Right lobe of liver (tissue), 4 donors: ENCODE results near the gene LANCL2.

Experiments used
- CTCF ChIP-seq, 4 donors: fragments of 200-600 bp in 3 of 4; fragments of 450-650 bp in 1 of 4; IDR thresholded peaks; one replicate each; pipeline versions ENCODE4 v1.5.1 to v1.8.0; 2016 to 2022; ENCODE audit warnings: antibody characterized with exemption in 4 of 4, mild to moderate bottlenecking in 2 of 4
- POLR2A ChIP-seq: fragments of 450-650 bp; IDR thresholded peaks from one replicate; pipeline ENCODE4 v1.6.1; 2017; ENCODE audit warnings: antibody characterized with exemption, mild to moderate bottlenecking
- donor health status: DM: no; HTN: no; CAD: no.
- donor health status: DM: no; HTN: no; CAD: no.
- donor health status: DM: no; HTN: yes; CAD: no.

GRCh38 chr7:55476852-55477780, 112.0 kb downstream of the LANCL2 start:
- TF ChIP-seq CTCF (IDR thresholded peaks at IDR 0.05) (no peak), POLR2A (no peak)
